Measurements from ENCODE around the gene SMC1A.
"Not testable (repeated sequence)": the region's sequence is repeated elsewhere in the genome, so short reads cannot be mapped to it uniquely, and the experiment has no call there.

Gene SMC1A

DNA sequence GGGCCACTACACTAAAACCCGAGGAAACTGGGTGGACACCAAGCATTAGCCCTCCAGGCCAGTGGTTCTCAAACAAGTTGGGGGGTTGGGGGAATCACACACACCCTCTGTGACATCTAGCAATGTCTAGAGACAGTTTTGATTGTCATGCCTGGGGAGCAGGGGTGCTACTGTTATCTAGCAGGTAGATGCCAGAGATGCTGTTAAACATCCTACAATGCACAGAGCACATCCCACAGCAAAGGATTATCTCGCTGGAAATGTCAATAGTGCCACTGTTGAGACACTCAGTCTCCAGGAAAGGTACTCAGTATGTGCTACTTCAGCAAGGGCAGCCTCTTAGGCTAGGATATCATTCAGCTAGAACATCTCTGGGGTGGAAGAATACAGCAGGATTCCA is 1.3 kb downstream of the SMC1A start:
- DNase-seq = no peak

DNA sequence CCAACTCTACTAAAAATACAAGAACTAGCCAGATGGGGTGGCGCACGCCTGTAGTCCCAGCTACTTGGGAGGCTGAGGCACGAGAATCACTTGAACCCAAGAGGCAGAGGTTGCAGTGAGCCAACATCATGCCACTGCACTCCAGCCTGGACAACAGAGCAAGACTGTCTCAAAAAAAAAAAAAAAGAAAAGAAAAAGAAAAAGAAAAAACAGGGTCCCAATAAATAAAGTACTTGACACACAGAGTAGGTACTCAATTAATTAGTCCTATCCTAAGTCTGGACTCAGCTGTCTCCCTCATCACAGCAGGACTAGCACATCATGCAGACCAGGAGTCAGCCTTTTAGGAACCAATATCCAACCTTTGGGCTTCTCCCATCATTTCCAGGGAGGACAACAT is 2.1 kb downstream of the SMC1A start:
- not testable (repeated sequence) for DNase-seq

DNA sequence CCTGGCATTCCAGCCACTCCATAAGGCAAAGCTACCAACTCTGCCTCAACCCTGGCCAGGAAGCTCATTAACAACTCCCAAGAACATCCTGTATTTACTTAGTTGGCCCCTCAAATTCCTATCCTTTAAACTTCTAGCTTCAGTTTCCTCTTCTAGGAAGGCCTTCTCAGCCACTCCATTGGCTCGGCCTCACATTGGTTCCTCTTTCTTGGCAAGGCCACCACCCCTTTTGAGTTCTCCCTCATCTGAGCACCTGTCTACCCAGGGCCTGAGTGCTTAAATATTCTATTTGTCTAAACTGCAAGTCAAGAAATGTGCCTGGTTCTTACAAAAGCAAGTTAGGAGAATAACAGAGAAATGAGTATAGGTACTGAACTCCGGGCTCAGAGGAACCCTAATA is 10.0 kb downstream of the SMC1A start:
- DNase-seq = no peak

DNA sequence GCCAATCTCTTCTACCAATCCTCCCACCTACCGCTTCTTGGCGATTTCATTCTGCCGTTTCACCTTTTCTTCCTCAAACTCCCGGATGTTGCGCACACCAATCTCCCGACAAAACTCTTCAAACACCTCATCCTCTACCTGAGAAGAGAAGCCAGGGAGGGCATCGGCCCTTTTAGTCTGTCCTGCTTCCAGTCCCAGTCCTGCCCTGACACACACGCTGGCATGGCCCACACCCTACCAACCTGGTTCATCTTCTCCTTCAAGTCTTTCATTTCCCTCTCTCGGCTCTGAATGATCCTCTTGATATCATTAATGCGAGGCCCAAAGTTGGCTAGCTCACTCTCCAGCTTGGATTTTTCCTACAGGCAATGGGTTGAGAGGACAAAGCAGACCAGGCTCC is 18.9 kb downstream of the SMC1A start:
- DNase-seq = no peak

GRCh38 chrX:53398216-53398615 is 24.2 kb downstream of the SMC1A start:
- DNase-seq = no peak

- no peak for DNase-seq
Measured at GRCh38 chrX:53395605-53396298, 26.7 kb downstream of the SMC1A start.

GRCh38 chrX:53383376-53384076 is 38.9 kb downstream of the SMC1A start:
- no peak for DNase-seq

- DNase-seq = no peak
Measured at GRCh38 chrX:53379747-53380146, 42.7 kb downstream of the SMC1A start.

DNA sequence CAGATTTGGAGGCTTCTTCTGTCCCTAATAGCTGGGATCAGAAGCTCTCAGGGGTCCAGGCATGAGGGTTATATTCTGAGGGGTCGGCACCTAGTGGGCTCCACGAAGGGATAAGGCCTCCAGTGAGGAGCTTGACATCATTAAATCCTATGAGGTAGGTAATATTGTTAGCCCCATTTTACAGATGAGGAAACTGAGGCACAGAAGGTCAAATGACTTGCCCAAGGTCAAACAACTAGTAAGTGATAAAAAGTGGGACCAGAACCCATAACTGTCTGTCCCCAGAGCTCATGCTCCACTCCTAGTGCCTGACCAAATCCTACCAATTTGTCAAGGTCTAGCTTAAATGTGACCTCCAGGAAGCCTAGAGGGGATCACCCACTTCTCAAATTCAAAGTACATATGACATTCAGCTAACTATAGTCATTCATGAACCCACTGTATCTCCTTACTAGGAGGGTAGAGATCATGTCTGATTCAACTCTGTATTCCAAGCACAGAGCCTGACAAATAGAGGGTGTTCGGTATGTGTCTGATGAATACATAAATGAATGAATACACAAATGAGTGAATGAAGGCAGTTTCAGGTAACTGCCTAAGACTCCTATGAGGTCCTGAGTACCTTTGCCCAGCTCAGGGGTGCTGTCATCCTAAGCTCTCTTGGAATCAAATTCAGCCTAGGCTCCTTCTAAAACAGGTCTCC is 43.3 kb downstream of the SMC1A start:
- no peak for DNase-seq

DNA sequence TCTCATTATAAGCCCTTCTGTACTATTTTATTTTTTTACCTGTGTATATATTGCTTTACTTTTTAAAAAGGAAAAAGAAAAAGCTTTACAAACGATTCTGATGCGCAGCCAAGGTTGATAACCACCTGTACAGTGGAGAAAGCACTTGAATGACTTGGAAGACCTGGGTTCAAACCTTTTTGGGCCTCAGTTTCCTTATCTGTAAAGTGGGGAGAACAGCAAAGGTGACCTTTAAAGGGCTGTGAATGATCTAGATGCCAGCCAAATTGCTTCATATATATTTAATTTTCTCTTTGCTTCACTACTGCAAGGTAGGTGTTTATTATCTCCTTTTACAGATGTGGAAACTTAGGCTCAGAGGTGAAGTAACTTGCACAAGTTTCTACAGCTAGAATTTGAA is 45.0 kb downstream of the SMC1A start:
- DNase-seq = no peak

GRCh38 chrX:53376888-53377287 is 45.6 kb downstream of the SMC1A start:
- DNase-seq = no peak

DNA sequence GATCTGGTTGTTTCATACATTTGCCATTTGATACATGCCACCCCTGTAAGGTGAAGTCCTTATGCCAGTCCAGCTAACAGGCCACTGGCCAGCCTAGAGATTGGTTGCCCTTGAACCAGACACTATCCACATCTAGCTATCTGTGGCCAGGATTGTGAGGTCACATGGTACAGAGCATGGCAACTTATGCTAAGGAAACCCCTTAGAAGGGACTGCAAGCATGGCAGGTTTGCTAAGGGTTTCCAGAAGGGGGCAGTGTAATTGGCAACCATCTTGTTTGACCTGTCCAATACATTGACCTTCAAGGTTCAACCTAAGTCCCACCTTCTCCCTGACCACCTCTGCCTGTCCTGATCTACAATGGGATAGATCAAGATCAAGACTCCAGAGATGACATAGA is 47.5 kb downstream of the SMC1A start:
- no peak for DNase-seq

DNA sequence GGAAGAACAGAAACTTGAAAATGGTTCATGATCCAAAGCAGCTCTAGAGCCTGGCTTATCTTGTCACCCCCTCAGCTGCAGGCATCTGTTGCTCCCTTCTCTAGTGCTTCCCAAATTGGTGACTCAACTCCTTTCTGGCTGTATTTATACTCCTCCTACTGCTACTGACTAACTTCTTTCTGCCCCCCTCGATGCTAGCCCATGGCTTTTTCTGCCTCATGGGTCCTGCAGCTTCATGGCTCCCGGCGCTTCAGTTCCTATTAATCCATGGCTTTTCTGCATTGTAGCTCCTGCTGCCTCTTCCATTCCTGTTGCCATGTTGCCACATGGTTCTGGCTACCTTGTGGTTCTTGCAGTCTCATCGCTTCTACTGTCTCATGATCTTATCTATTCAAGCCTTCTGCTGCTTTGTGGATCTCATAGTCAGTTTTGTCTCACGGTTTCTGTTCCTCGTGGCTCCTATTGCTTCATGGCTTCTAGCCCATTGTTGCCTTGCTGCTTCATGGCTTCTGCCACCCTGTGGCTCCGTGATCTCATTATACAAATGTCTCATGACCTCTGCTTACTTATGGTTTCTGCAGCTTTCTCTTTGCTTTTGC is 48.1 kb downstream of the SMC1A start:
- DNase-seq = no peak

DNA sequence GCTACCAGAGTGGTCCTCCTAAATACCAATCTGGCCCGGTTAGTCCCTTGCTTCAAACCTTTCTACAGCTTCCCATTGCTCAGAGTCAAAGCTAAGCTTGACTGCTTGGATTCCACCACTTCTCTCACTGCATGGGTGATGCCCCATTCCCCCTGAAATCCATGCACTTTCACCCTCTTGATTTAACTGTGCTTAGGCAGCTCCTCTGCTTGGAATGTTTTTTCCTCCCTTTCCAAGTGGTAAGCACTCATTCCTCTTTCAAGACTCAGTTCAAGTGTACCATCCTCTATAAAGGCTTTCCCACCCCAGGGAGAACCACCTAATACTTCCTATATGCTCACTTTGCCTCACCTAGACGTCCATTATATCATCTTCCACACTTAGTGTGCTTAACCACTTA is 49.1 kb downstream of the SMC1A start:
- DNase-seq = no peak

GRCh38 chrX:53366454-53366853 is 56.0 kb downstream of the SMC1A start:
- DNase-seq = not testable (repeated sequence)

- DNase-seq = no peak
Measured at GRCh38 chrX:53362449-53362848, 60.0 kb downstream of the SMC1A start.

- no peak for DNase-seq
Measured at GRCh38 chrX:53357799-53358530, 64.5 kb downstream of the SMC1A start.

DNA sequence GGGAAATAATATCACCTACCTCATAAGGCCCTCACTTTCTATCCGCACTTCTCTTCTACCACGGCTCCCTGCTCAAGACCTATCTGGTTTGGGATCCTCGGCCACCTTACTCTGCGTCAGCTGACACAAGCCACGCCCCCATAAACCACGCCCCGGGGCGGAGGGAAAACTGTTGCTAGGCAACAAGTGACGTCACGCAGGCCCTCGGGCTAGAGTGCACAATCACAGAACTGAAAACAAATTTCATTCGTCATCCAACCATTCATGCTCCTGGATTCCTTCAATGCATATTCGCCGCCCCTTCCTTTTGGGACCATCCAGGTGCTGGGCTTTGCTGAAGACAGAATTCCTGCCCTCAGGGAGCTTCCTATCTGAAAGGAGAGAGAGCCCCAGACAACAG is 66.3 kb downstream of the SMC1A start:
- no peak for DNase-seq

GRCh38 chrX:53354669-53355068 is 67.8 kb downstream of the SMC1A start:
- DNase-seq = no peak

GRCh38 chrX:53347948-53348347 is 74.5 kb downstream of the SMC1A start:
- DNase-seq = no peak

GRCh38 chrX:53340852-53341645 is 81.4 kb downstream of the SMC1A start:
- DNase-seq = no peak

GRCh38 chrX:53337101-53337500 is 85.4 kb downstream of the SMC1A start:
- no peak for DNase-seq

All from activated naive CD4-positive, alpha-beta T cell treated with Interleukin-2 at 50 U/mL for 16 hours (primary cell).